Parathyroid adenoma (tissue), 2 donors: ENCODE measurements around the gene SLC15A3.
"Not testable (repeated sequence)": the region's sequence is repeated elsewhere in the genome, so short reads cannot be mapped to it uniquely, and the experiment has no call there.

Source experiments
- H2AFZ ChIP-seq: fragments of 300-600 bp; sonication (generic); one replicate; pipeline ENCODE4 v1.7.0; 2017; ENCODE audit warnings: antibody characterized with exemption, mild to moderate bottlenecking
- H3K27ac ChIP-seq: fragments of 300-600 bp; sonication (generic); one replicate; pipeline ENCODE4 v1.7.0; 2017
- H3K27me3 ChIP-seq: fragments of 300-600 bp; sonication (generic); one replicate; pipeline ENCODE4 v1.7.0; 2017; ENCODE audit warnings: low read length; ENCODE audit not compliant: control insufficient read depth, insufficient read depth
- H3K36me3 ChIP-seq: fragments of 300-600 bp; sonication (generic); one replicate; pipeline ENCODE4 v1.7.0; 2017; ENCODE audit warnings: low read length; ENCODE audit not compliant: control insufficient read depth, insufficient read depth
- H3K4me1 ChIP-seq: fragments of 300-600 bp; sonication (generic); one replicate; pipeline ENCODE4 v1.7.0; 2017; ENCODE audit warnings: control low read depth
- H3K4me2 ChIP-seq: fragments of 300-600 bp; sonication (generic); one replicate; pipeline ENCODE4 v1.7.0; 2017; ENCODE audit warnings: low read length
- H3K4me3 ChIP-seq: fragments of 300-600 bp; sonication (generic); one replicate; pipeline ENCODE4 v1.7.0; 2017; ENCODE audit warnings: low read depth, low read length
- H3K79me2 ChIP-seq: fragments of 300-600 bp; sonication (generic); one replicate; pipeline ENCODE4 v1.7.0; 2017; ENCODE audit warnings: control low read depth
- H3K9ac ChIP-seq: fragments of 300-600 bp; sonication (generic); one replicate; pipeline ENCODE4 v1.7.0; 2017; ENCODE audit warnings: mild to moderate bottlenecking
- H3K9me3 ChIP-seq: fragments of 300-600 bp; sonication (generic); one replicate; pipeline ENCODE4 v1.7.0; 2017; ENCODE audit warnings: low read length; ENCODE audit not compliant: control insufficient read depth
- CTCF ChIP-seq: fragments of 300-600 bp; sonication (generic); IDR thresholded peaks from one replicate; pipeline ENCODE4 v1.7.0; 2017; ENCODE audit warnings: antibody characterized with exemption, mild to moderate bottlenecking
- donor health status: primary hyperparathyroidism.

The SLC15A3 gene

GRCh38 chr11:60978546-60979380 is 26.8 kb upstream of the SLC15A3 start:
- no peak overlapping the region for H3K9ac ChIP-seq
- no peaks in the 10 kb centered on the region for H3K36me3 ChIP-seq
- no peaks in the 10 kb centered on the region for H3K27me3 ChIP-seq
- H3K4me3 ChIP-seq = no peak overlapping the region
- no peak for TF ChIP-seq CTCF
- no peak overlapping the region for H3K4me2 ChIP-seq
- H2AFZ ChIP-seq = no peak overlapping the region
- no peaks in the 10 kb centered on the region for H3K79me2 ChIP-seq
- H3K27ac ChIP-seq = no peak overlapping the region
- H3K4me1 ChIP-seq = no peaks in the 10 kb centered on the region
- H3K9me3 ChIP-seq = no peaks in the 10 kb centered on the region

- Histone ChIP-seq H3K79me2 (no peaks in the 10 kb centered on the region), H3K4me2 (no peak overlapping the region), H3K4me1 (no peaks in the 10 kb centered on the region), H3K36me3 (no peaks in the 10 kb centered on the region), H3K27me3 (no peaks in the 10 kb centered on the region), H3K9ac (no peak overlapping the region), H3K27ac (no peak overlapping the region), H3K9me3 (no peaks in the 10 kb centered on the region), H3K4me3 (no peak overlapping the region), H2AFZ (no peak overlapping the region)
- no peak for TF ChIP-seq CTCF
Measured at GRCh38 chr11:60977836-60978235, 25.9 kb upstream of the SLC15A3 start.

GRCh38 chr11:60977224-60977623 is 25.2 kb upstream of the SLC15A3 start:
- no peaks in the 10 kb centered on the region for H3K27me3 ChIP-seq
- H3K9me3 ChIP-seq = no peaks in the 10 kb centered on the region
- H3K36me3 ChIP-seq = no peaks in the 10 kb centered on the region
- TF ChIP-seq CTCF = no peak
- no peak overlapping the region for H3K9ac ChIP-seq
- H3K4me3 ChIP-seq = no peak overlapping the region
- no peak overlapping the region for H2AFZ ChIP-seq
- no peak overlapping the region for H3K4me2 ChIP-seq
- no peaks in the 10 kb centered on the region for H3K4me1 ChIP-seq
- H3K79me2 ChIP-seq = no peaks in the 10 kb centered on the region
- no peak overlapping the region for H3K27ac ChIP-seq

GRCh38 chr11:60974726-60975125 is 22.8 kb upstream of the SLC15A3 start:
- Histone ChIP-seq H3K27ac (no peak overlapping the region), H3K9ac (no peak overlapping the region), H3K79me2 (no peaks in the 10 kb centered on the region), H3K27me3 (no peaks in the 10 kb centered on the region), H3K9me3 (no peaks in the 10 kb centered on the region), H3K4me2 (no peak overlapping the region), H3K36me3 (no peaks in the 10 kb centered on the region), H3K4me3 (no peak overlapping the region), H2AFZ (no peak overlapping the region), H3K4me1 (no peaks in the 10 kb centered on the region)
- TF ChIP-seq CTCF = no peak

- not testable (repeated sequence) for H3K27me3 ChIP-seq, H3K4me2 ChIP-seq, H3K4me3 ChIP-seq, H3K9me3 ChIP-seq, H3K4me1 ChIP-seq, H3K9ac ChIP-seq, H3K27ac ChIP-seq, H2AFZ ChIP-seq, H3K79me2 ChIP-seq, H3K36me3 ChIP-seq
Measured at GRCh38 chr11:60974316-60974715, 22.3 kb upstream of the SLC15A3 start.
